ENCODE measurements around the gene PTGIS.

The PTGIS gene

GRCh38 chr20:49560186-49560585 is 7.8 kb downstream of the PTGIS start:
- DNase-seq (ENCODE audit: low spot score): no peak

DNA sequence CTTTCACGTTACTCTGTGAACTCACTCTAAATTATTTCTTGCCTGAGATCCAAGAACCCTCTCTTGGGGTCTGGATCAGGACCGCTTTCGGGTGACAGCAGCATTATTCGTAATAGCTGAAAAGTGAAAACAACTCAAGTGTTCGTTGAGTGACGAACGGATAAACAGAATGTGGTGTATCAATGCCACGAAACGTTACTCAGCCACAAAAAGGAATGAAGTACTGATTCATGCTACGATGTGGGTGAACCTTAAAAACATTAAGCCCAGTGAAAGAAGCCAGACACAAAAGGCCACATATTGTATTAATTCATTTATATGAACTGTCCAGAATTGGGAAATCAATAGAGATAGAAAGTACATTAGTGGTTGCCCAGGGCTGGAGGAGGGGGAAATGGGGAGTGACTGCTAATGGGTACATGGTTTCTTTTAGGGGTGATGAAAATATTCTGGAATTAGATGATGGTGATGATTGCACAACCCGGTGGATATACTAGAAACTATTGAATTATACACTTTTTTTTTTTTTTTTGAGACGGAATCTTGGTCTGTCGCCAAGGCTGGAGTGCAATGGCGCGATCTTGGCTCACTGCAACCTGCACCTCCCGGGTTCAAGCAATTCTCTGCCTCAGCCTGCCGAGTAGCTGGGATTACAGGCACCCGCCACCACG is 8.4 kb downstream of the PTGIS start:
- DNase-seq (ENCODE audit: low spot score): no peak

DNA sequence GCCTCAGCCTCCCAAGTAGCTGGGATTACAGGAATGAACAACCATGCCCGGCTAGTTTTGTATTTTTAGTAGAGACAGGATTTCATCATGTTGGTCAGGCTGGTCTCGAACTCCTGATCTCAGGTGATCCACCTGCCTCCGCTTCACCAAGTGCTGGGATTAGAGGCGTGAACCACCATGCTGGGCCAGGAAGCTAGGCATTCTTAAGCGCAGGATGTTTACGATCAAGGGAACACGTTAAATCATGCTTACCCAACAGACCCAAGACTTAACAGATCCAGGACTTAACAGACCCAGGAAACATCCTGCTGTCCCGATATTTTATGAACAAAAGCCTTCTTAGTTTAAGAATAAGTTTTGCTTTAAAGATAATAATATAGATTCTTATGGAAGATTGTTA is 9.1 kb downstream of the PTGIS start:
- no peak for DNase-seq (ENCODE audit: low spot score)

GRCh38 chr20:49557449-49557848 is 10.5 kb downstream of the PTGIS start:
- DNase-seq (ENCODE audit: low spot score): no peak

- no peak for DNase-seq (ENCODE audit: low spot score)
Measured at GRCh38 chr20:49556621-49557020, 11.3 kb downstream of the PTGIS start.

GRCh38 chr20:49549801-49550551 is 18.0 kb downstream of the PTGIS start:
- no peak for DNase-seq (ENCODE audit: low spot score)

GRCh38 chr20:49548371-49548947 is 19.5 kb downstream of the PTGIS start:
- no peak for DNase-seq (ENCODE audit: low spot score)

- no peak for DNase-seq (ENCODE audit: low spot score)
Measured at GRCh38 chr20:49545572-49545971, 22.4 kb downstream of the PTGIS start.

DNA sequence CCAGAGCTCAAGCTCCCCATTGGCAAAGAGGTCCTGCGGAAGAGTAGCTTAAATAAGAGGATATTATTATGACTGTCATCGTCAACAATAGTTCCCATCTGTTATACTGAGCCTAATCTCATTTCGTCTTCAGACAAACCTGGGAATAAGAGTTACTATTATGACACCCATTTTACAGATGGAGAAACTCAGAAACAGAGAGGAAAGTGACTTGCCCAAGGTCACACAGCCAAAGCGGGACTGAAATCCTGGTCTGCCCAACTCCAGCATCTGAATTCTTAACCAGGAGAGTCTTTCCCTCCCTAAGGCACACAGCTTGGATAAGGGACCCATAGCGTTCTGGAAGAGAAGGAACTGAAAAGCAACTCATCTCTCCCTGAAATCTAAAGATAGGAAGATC is 23.4 kb downstream of the PTGIS start:
- DNase-seq (ENCODE audit: low spot score): no peak

GRCh38 chr20:49543858-49544437 is 24.0 kb downstream of the PTGIS start:
- DNase-seq (ENCODE audit: low spot score): no peak

- DNase-seq (ENCODE audit: low spot score): no peak
Measured at GRCh38 chr20:49543071-49543857, 24.7 kb downstream of the PTGIS start.

DNA sequence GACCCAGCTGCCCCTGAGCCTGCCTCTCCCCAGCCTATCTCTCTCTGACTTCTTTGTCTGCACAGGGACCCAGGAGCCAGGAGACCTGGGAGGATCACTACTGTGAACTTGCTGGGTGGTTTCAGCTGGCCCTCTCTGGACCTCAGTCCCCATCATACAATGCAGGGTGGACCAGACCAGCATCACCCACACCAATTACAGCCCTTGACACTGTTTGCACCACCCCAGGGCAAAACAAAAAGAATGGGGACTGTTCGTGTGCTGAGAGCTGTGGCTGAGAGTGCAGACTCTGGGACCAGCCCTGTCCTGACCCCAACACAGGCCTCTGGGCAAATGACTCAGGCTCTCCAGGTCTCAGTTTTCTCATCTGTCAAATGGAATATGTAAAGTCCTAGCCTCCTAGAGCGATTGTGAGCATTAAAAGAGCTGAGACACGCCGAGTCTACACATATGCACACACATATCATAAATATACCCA is 25.4 kb downstream of the PTGIS start:
- no peak for DNase-seq (ENCODE audit: low spot score)

DNA sequence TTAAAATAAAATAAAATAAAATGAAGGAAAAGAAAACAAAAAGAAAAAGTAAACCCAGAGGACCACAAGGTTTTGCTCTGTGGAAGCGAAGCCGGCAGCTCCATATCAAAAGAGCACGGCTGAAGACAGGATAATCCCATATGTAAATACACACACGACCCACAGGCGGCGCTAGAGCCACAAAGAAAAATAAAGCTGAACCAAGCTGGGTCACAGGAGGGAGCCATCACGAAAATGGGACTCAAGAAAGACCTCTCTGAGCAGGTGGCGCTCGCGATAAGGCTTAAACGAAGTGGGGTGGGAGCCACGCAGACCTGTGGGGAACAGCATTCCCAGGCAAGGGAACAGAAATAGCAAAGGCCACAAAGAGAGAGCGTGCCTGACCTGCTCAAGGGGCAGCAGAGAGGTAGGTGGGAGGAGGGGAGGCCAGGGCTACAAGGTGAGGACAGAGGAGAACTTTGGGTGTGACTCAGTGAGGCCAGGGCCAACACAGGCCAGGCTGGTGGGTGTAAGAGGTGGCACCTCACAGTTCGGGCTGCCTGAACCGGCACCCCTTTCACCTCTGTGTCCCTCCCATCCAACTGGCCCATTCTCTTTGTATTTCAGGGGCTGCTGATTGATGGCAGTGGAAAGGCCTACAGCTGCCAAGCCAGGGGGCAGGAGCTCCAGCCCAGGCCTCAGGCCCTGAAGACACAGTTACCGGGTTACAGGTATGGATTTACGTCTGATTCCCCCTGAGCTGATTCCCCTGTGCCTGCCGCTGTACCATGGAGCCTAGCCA is 26.0 kb downstream of the PTGIS start:
- DNase-seq (ENCODE audit: low spot score): peak; percentile 34

DNA sequence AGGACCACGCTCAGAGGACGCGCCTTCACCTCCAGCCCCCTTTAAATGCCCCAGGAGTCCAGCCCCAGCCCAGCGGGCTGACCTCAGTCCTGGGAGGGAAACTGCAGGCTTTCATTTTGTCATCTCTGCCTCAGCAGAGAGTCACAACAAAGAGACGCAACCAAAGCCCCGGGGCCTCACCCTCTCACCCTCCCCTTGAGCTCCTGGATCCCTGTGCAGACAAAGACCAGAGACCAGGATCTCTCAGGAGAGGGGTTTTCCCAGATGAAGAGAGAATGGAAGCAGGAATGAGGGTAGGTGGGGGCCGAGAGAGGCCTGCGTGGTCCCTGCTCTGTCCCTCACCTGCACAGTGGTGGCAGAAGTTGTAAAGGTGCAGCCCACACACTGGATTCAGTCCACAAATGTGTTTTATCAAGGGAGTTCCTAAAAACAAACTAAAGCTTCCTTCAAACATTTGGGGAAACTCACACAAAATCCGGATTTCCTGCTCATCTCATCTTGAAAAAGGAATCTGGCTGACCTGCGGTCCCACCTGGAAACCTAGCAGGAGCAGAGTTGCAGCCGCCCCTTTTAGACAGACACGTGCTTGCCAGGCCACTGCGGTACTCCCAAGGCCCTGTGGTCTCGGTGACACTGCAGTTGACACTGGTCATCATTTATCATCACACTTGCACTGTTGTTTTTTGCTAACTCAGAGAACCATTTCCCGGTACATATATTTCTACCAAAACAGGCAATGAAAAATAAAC is 27.1 kb downstream of the PTGIS start:
- no peak for DNase-seq (ENCODE audit: low spot score)

DNA sequence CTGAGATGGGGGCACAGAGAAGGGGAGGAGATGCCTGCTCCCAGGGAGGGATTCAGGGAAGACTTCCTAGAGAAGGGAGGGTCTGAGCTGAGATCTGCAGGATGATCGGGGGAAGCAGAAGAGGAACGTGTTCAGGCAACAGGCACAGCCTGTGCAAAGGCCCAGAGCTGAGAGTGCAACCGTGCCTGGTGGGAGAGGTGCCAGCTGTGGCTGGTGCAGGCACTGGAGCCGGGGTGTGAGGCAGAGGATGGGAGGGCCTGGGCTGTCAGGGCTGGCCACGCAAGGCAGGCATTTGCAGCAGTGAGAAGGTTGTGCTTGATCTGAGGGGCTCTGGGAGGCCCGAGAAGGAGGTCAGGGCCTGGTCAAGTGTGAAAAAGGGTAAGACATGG is 27.7 kb downstream of the PTGIS start:
- DNase-seq (ENCODE audit: low spot score): no peak

- no peak for DNase-seq (ENCODE audit: low spot score)
Measured at GRCh38 chr20:49539481-49540231, 28.3 kb downstream of the PTGIS start.

- DNase-seq (ENCODE audit: low spot score): no peak
Measured at GRCh38 chr20:49538950-49539349, 29.0 kb downstream of the PTGIS start.

GRCh38 chr20:49534255-49534712 is 33.7 kb downstream of the PTGIS start:
- DNase-seq (ENCODE audit: low spot score): peak; percentile 45

- DNase-seq (ENCODE audit: low spot score): no peak
Measured at GRCh38 chr20:49532285-49532946, 35.5 kb downstream of the PTGIS start.

Measured in CD4-positive, alpha-beta T cell treated with Interleukin-6 at 100 ng/mL for 8 hours (primary cell).